Thyroid gland (tissue), 4 donors: ENCODE measurements around the gene IL37.

ENCODE experiments used
- POLR2A ChIP-seq, 2 donors: fragments of 450-650 bp; IDR thresholded peaks; one replicate each; pipeline ENCODE4 v1.6.1; 2017; ENCODE audit warnings: antibody characterized with exemption in 2 of 2, mild to moderate bottlenecking in 2 of 2, moderate library complexity in 1 of 2
- TF ChIP-seq, protein P1 (sequence below), 6 experiments: fragments of 200-600 bp in 3 of 6; fragments of 450-650 bp in 3 of 6; sonication (generic) in 3 of 6; IDR thresholded peaks; one replicate each; pipeline ENCODE4 v1.5.1; 2016 to 2019; ENCODE audit warnings: antibody characterized with exemption in 6 of 6, mild to moderate bottlenecking in 2 of 6, inconsistent platforms in 1 of 6, moderate library complexity in 1 of 6

- TF ChIP-seq, protein P1, sequence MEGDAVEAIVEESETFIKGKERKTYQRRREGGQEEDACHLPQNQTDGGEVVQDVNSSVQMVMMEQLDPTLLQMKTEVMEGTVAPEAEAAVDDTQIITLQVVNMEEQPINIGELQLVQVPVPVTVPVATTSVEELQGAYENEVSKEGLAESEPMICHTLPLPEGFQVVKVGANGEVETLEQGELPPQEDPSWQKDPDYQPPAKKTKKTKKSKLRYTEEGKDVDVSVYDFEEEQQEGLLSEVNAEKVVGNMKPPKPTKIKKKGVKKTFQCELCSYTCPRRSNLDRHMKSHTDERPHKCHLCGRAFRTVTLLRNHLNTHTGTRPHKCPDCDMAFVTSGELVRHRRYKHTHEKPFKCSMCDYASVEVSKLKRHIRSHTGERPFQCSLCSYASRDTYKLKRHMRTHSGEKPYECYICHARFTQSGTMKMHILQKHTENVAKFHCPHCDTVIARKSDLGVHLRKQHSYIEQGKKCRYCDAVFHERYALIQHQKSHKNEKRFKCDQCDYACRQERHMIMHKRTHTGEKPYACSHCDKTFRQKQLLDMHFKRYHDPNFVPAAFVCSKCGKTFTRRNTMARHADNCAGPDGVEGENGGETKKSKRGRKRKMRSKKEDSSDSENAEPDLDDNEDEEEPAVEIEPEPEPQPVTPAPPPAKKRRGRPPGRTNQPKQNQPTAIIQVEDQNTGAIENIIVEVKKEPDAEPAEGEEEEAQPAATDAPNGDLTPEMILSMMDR (IDR thresholded peaks at IDR 0.05), result no peak
- TF ChIP-seq POLR2A (IDR thresholded peaks at IDR 0.05), result no peak
These were observed 1.4 kb downstream of the IL37 start for GRCh38 chr2:112912403-112912802.
